HCT116 (cell line): ENCODE measurements around the gene TGFBI. TPM values are rescaled to one million over a fixed set of nuclear protein-coding genes. Genes with fewer than 3 reads are reported as not detected.
"Not testable (repeated sequence)": the region's sequence is repeated elsewhere in the genome, so short reads cannot be mapped to it uniquely, and the experiment has no call there.

Experiments used
- ATAC-seq: fragments of 200-7000 bp; cut with Tn5 transposase; 2 replicates; pipeline ENCODE4 v1.9.1; 2020; ENCODE audit warnings: mild to moderate bottlenecking, moderate library complexity
- BruUV-seq: library from RNA; stranded (reverse); fragments of 400-500 nt; replicated peaks from 2 replicates; lab custom pipeline; 2021; lab: Mats Ljungman, UMichigan
- CTCF ChIA-PET: fragments of 300-600 bp; sonication (Branson Sonifier 250); formaldehyde crosslinking; loops from one replicate; lab custom pipeline; 2021; ENCODE audit warnings: antibody characterized with exemption; lab: Charles Lee
- POLR2A ChIA-PET: fragments of 300-600, 350-600 bp; sonication (Branson Sonifier 250); formaldehyde crosslinking; loops from one replicate; lab custom pipeline; 2021; ENCODE audit warnings: antibody characterized with exemption; lab: Charles Lee
- RAD21 ChIA-PET, 2 experiments: fragments of 300-600 bp; sonication (Branson Sonifier 250); formaldehyde crosslinking; loops; one replicate each; lab custom pipeline; 2023; ENCODE audit warnings: low total read pairs in 2 of 2; ENCODE audit not compliant: uncharacterized antibody in 2 of 2, unreplicated experiment in 2 of 2, low non-redundant PET in 1 of 2; lab: Charles Lee
- DNase-seq: peaks from one replicate; pipeline ENCODE4 v3.0.0-alpha.2; 2010; ENCODE audit warnings: low read depth, low spot score
- H2AFZ ChIP-seq: fragments of 200-600 bp; shearing (Covaris generic), sonication (generic); 2 replicates; pipeline ENCODE4 v1.6.1; 2017; ENCODE audit warnings: low read depth, mixed run types, mixed read lengths, antibody characterized with exemption, low read length; ENCODE audit not compliant: poor library complexity, severe bottlenecking
- H3K27ac ChIP-seq: 2 replicates; pipeline ENCODE4 v1.5.1; 2012; ENCODE audit warnings: low read depth, low read length
- H3K27me3 ChIP-seq: fragments of 200-600 bp; sonication (generic); 2 replicates; pipeline ENCODE4 v1.6.1; 2016; ENCODE audit warnings: mixed run types, low read length, mixed read lengths; ENCODE audit not compliant: insufficient read depth
- H3K36me3 ChIP-seq, 2 experiments: fragments of 200-500 bp in 1 of 2; fragments of 200-600 bp in 1 of 2; sonication (Bioruptor generic) in 1 of 2; sonication (generic) in 1 of 2; 2 replicates each; pipeline versions ENCODE4 v1.5.1 to v1.6.1; 2014 to 2016; ENCODE audit warnings: low read length in 2 of 2, inconsistent platforms in 1 of 2, mixed read lengths in 1 of 2, mixed run types in 1 of 2; ENCODE audit not compliant: insufficient read depth in 2 of 2, control insufficient read depth in 1 of 2
- H3K4me1 ChIP-seq, 2 experiments: fragments of 200-600 bp in 1 of 2; sonication (generic) in 1 of 2; 2 replicates each; pipeline versions ENCODE4 v1.5.1 to v1.6.1; 2012 to 2017; ENCODE audit warnings: low read length in 2 of 2, inconsistent platforms in 1 of 2, mild to moderate bottlenecking in 1 of 2, mixed read lengths in 1 of 2, mixed run types in 1 of 2, moderate library complexity in 1 of 2; ENCODE audit not compliant: insufficient read depth in 2 of 2, control insufficient read depth in 1 of 2
- H3K4me2 ChIP-seq: fragments of 200-600 bp; sonication (generic); 2 replicates; pipeline ENCODE4 v1.6.1; 2017; ENCODE audit warnings: mixed run types, low read length, mixed read lengths
- H3K4me3 ChIP-seq, 2 experiments: fragments of 200-600 bp in 1 of 2; sonication (generic) in 1 of 2; replicated peaks in 1 of 2; 2 replicates each; pipeline ENCODE4 v1.5.1; 2011 to 2016; ENCODE audit warnings: low read length in 2 of 2, control low read depth in 1 of 2, low read depth in 1 of 2, mild to moderate bottlenecking in 1 of 2, mixed read lengths in 1 of 2, mixed run types in 1 of 2
- H3K79me2 ChIP-seq: fragments of 200-600 bp; sonication (generic); 2 replicates; pipeline ENCODE4 v1.6.1; 2017; ENCODE audit warnings: mild to moderate bottlenecking, mixed run types, low read length, moderate library complexity, mixed read lengths; ENCODE audit not compliant: insufficient read depth
- H3K9ac ChIP-seq: fragments of 200-600 bp; sonication (generic); 2 replicates; pipeline ENCODE4 v1.6.1; 2016; ENCODE audit warnings: low read length, mixed read lengths
- H3K9me2 ChIP-seq: fragments of 200-600 bp; sonication (generic), shearing (Covaris generic); 2 replicates; pipeline ENCODE4 v1.6.1; 2017; ENCODE audit warnings: mixed run types, mild to moderate bottlenecking, moderate library complexity; ENCODE audit not compliant: insufficient read depth
- H3K9me3 ChIP-seq, 2 experiments: fragments of 200-500 bp in 1 of 2; fragments of 200-600 bp in 1 of 2; sonication (Bioruptor generic) in 1 of 2; sonication (generic) in 1 of 2; 2 replicates each; pipeline ENCODE4 v1.6.1; 2014 to 2017; ENCODE audit warnings: low read length in 2 of 2, mixed read lengths in 2 of 2, inconsistent platforms in 1 of 2, low read depth in 1 of 2, mild to moderate bottlenecking in 1 of 2, mixed run types in 1 of 2, moderate library complexity in 1 of 2; ENCODE audit not compliant: control insufficient read depth in 1 of 2, insufficient read depth in 1 of 2
- H4K20me1 ChIP-seq: fragments of 200-600 bp; sonication (generic), shearing (Covaris generic); 2 replicates; pipeline ENCODE4 v1.6.1; 2017; ENCODE audit warnings: mixed run types, mild to moderate bottlenecking, moderate library complexity; ENCODE audit not compliant: insufficient read depth
- CEBPB ChIP-seq: IDR thresholded peaks from 2 replicates; pipeline ENCODE4 v1.6.1; 2012; ENCODE audit warnings: low read depth
- EGR1 ChIP-seq: IDR thresholded peaks from 2 replicates; pipeline ENCODE4 v1.6.1; 2012; ENCODE audit warnings: low read depth
- EZH2 ChIP-seq: fragments of 200-600 bp; sonication (generic); IDR thresholded peaks from 2 replicates; pipeline ENCODE4 v1.6.1; 2017; ENCODE audit warnings: antibody characterized with exemption, mixed run types
- POLR2A ChIP-seq: IDR thresholded peaks from 2 replicates; pipeline ENCODE4 v1.7.0; 2011; ENCODE audit warnings: borderline replicate concordance; ENCODE audit not compliant: insufficient read depth, insufficient read length; ENCODE audit errors: extremely low read depth
- POLR2AphosphoS5 ChIP-seq: IDR thresholded peaks from 2 replicates; pipeline ENCODE4 v1.6.1; 2011; ENCODE audit warnings: mild to moderate bottlenecking, low read depth, low read length, moderate library complexity
- RAD21 ChIP-seq: IDR thresholded peaks from 2 replicates; pipeline ENCODE4 v1.6.1; 2012; ENCODE audit warnings: low read depth, mild to moderate bottlenecking
- SP1 ChIP-seq: IDR thresholded peaks from 2 replicates; pipeline ENCODE4 v1.6.1; 2012; ENCODE audit warnings: low read depth
- ZFX ChIP-seq: fragments of 450-650 bp; IDR thresholded peaks from 2 replicates; pipeline ENCODE4 v1.6.1; 2017
- ZNF274 ChIP-seq: fragments of 200-500 bp; sonication (Bioruptor generic); IDR thresholded peaks from 2 replicates; pipeline ENCODE4 v1.6.1; 2014; ENCODE audit warnings: mild to moderate bottlenecking, low read depth, low read length, inconsistent platforms
- intact Hi-C: fragments of 100-400 bp; cut with micrococcal nuclease; formaldehyde crosslinking; loops from 2 replicates; pipeline ENCODE4 v1.10.0; 2022
- total RNA-seq: library from RNA; stranded (reverse); gene quantifications from one replicate; pipeline ENCODE4 v1.2.1, GENCODE V29; 2021; ENCODE audit not compliant: unreplicated experiment
- TF ChIP-seq, protein P1 (sequence below): IDR thresholded peaks from 2 replicates; pipeline ENCODE4 v1.6.1; 2012; ENCODE audit warnings: low read depth

Gene TGFBI
- total RNA-seq, 1 experiment from 2014 or later = 0.64 TPM

DNA sequence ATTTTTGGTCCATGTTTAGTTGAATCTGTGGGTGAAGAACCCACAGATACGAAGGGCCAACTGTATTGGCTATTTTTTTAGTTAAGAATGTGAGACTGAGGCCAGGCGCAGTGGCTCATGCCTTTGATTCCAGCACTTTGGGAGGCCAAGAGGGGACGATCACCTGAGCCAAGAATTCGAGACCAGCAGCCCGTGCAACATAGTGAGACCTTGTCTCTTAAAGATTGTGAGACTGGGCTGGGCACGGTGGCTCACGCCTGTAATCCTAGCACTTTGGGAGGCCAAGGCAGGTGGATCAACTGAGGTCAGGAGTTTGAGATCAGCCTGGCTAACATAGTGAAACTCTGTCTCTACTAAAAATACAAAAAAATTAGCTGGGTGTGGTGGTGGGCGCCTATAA lies 16.2 kb downstream of the TGFBI start:
- CTCF ChIA-PET, H3K36me3 ChIP-seq, H3K9ac ChIP-seq, H4K20me1 ChIP-seq, H3K79me2 ChIP-seq, H3K4me3 ChIP-seq, RAD21 ChIA-PET, H3K9me2 ChIP-seq, DNase-seq, H3K27ac ChIP-seq, H2AFZ ChIP-seq, H3K9me3 ChIP-seq, ATAC-seq, intact Hi-C loops, H3K4me2 ChIP-seq, BruUV-seq, POLR2A ChIA-PET: not testable (repeated sequence)
- peaks cover 28% of the 10 kb centered on the region; the same call in 1 of the 2 replicates for H3K27me3 ChIP-seq
- H3K4me1 ChIP-seq = peaks cover 3 to 14% of the 10 kb centered on the region in 2 experiments; a peak in 3 of 4 replicates

DNA sequence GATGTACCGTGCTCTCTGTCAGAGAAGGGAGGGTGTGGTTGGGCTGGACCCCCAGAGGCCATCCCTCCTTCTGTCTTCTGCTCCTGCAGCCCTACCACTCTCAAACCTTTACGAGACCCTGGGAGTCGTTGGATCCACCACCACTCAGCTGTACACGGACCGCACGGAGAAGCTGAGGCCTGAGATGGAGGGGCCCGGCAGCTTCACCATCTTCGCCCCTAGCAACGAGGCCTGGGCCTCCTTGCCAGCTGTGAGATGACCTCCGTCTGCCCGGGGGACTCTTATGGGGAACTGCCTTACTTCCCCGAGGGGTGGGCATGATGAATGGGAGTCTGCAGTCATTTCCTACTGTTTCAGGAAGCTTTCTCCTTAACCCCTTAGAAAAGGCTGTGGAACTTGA lies 17.5 kb downstream of the TGFBI start:
- no peaks in the 10 kb centered on the region for H4K20me1 ChIP-seq
- POLR2A ChIA-PET = no interaction called here
- H3K27me3 ChIP-seq = peaks cover 26% of the 10 kb centered on the region; the same call in 1 of the 2 replicates
- H3K4me2 ChIP-seq = no peak overlapping the region
- ATAC-seq (no peak), DNase-seq (no peak)
- H3K9me2 ChIP-seq = no peaks in the 10 kb centered on the region
- CTCF ChIA-PET = no interaction called here
- BruUV-seq = no TSS peak
- no peak overlapping the region for H2AFZ ChIP-seq
- H3K4me3 ChIP-seq = no peak overlapping the region
- H3K9ac ChIP-seq = no peak overlapping the region
- H3K4me1 ChIP-seq = peaks cover under 1 to 8% of the 10 kb centered on the region in 2 experiments; a peak in 3 of 4 replicates
- RAD21 ChIA-PET = no interaction called here
- intact Hi-C loops = no loop called here
- H3K36me3 ChIP-seq = no peaks in the 10 kb centered on the region
- H3K27ac ChIP-seq = no peak overlapping the region
- H3K9me3 ChIP-seq = no peaks in the 10 kb centered on the region
- no peaks in the 10 kb centered on the region for H3K79me2 ChIP-seq
- TF ChIP-seq EZH2 = no peak
- no peak for TF ChIP-seq ZNF274
- TF ChIP-seq EGR1 = no peak
- no peak for TF ChIP-seq POLR2AphosphoS5
- no peak for TF ChIP-seq SP1
- no peak for TF ChIP-seq RAD21
- TF ChIP-seq POLR2A = no peak
- no peak for TF ChIP-seq CEBPB
- no peak for TF ChIP-seq ZFX
- TF ChIP-seq, protein P1, sequence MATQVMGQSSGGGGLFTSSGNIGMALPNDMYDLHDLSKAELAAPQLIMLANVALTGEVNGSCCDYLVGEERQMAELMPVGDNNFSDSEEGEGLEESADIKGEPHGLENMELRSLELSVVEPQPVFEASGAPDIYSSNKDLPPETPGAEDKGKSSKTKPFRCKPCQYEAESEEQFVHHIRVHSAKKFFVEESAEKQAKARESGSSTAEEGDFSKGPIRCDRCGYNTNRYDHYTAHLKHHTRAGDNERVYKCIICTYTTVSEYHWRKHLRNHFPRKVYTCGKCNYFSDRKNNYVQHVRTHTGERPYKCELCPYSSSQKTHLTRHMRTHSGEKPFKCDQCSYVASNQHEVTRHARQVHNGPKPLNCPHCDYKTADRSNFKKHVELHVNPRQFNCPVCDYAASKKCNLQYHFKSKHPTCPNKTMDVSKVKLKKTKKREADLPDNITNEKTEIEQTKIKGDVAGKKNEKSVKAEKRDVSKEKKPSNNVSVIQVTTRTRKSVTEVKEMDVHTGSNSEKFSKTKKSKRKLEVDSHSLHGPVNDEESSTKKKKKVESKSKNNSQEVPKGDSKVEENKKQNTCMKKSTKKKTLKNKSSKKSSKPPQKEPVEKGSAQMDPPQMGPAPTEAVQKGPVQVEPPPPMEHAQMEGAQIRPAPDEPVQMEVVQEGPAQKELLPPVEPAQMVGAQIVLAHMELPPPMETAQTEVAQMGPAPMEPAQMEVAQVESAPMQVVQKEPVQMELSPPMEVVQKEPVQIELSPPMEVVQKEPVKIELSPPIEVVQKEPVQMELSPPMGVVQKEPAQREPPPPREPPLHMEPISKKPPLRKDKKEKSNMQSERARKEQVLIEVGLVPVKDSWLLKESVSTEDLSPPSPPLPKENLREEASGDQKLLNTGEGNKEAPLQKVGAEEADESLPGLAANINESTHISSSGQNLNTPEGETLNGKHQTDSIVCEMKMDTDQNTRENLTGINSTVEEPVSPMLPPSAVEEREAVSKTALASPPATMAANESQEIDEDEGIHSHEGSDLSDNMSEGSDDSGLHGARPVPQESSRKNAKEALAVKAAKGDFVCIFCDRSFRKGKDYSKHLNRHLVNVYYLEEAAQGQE = no peak
